Breast epithelium (tissue), 4 donors: ENCODE results near the gene ZNF423. TPM values are rescaled to one million over a fixed set of nuclear protein-coding genes. Genes with fewer than 3 reads are reported as not detected.

Experiments used
- DNase-seq, 2 donors: peaks; one replicate each; pipeline ENCODE4 v3.0.0-alpha.2; 2019; ENCODE audit warnings: low spot score in 2 of 2
- H3K27ac ChIP-seq, 2 donors: fragments of 200-600 bp; sonication (generic) in 1 of 2; one replicate each; pipeline ENCODE4 v1.5.1; 2016 to 2019; ENCODE audit warnings: mild to moderate bottlenecking in 1 of 2
- H3K27me3 ChIP-seq, 2 donors: fragments of 200-600 bp; sonication (generic) in 1 of 2; one replicate each; pipeline versions ENCODE4 v1.5.1 to v1.6.0; 2017 to 2019; ENCODE audit warnings: control low read depth in 1 of 2, mild to moderate bottlenecking in 1 of 2
- H3K36me3 ChIP-seq: fragments of 200-600 bp; one replicate; pipeline ENCODE4 v1.5.1; 2019
- H3K4me1 ChIP-seq, 2 donors: fragments of 200-600 bp; sonication (generic); one replicate each; pipeline ENCODE4 v1.5.1; 2016 to 2019; ENCODE audit warnings: control low read depth in 1 of 2
- H3K4me3 ChIP-seq, 3 donors: fragments of 200-600 bp; sonication (generic); 1 replicate in 2 of 3; 2 replicates in 1 of 3; pipeline ENCODE4 v1.5.1; 2016 to 2019; ENCODE audit warnings: mild to moderate bottlenecking in 3 of 3, moderate library complexity in 2 of 3
- H3K9me3 ChIP-seq, 2 donors: fragments of 200-600 bp; sonication (generic) in 1 of 2; one replicate each; pipeline ENCODE4 v1.5.1; 2016 to 2019; ENCODE audit warnings: control low read depth in 1 of 2
- POLR2A ChIP-seq: fragments of 450-650 bp; IDR thresholded peaks from one replicate; pipeline ENCODE4 v1.6.1; 2016; ENCODE audit warnings: antibody characterized with exemption, mild to moderate bottlenecking, moderate library complexity
- POLR2AphosphoS5 ChIP-seq, 3 donors: sonication (generic); formaldehyde crosslinking; IDR thresholded peaks; one replicate each; pipeline ENCODE4 v1.6.1; 2017; ENCODE audit warnings: antibody characterized with exemption in 3 of 3
- intact Hi-C: fragments of 100-400 bp; cut with DNase I; formaldehyde crosslinking; loops from one replicate; pipeline ENCODE4 v1.15.1; 2023; ENCODE audit warnings: low total_unique reads
- total RNA-seq, 3 donors: library from RNA; depleted of rRNA; stranded (reverse); fragments of >200 nt; gene quantifications; one replicate each; pipeline ENCODE4 v1.1.0, GENCODE V29; 2016
- TF ChIP-seq, protein P1 (sequence below), 3 donors: fragments of 450-650 bp; IDR thresholded peaks; one replicate each; pipeline ENCODE4 v1.5.1; 2016 to 2017; ENCODE audit warnings: antibody characterized with exemption in 3 of 3, mild to moderate bottlenecking in 3 of 3, moderate library complexity in 3 of 3

ZNF423 gene
- total RNA-seq, 3 donors from 2014 or later, result 4.7 to 8.0 (median 5.9) TPM

DNA sequence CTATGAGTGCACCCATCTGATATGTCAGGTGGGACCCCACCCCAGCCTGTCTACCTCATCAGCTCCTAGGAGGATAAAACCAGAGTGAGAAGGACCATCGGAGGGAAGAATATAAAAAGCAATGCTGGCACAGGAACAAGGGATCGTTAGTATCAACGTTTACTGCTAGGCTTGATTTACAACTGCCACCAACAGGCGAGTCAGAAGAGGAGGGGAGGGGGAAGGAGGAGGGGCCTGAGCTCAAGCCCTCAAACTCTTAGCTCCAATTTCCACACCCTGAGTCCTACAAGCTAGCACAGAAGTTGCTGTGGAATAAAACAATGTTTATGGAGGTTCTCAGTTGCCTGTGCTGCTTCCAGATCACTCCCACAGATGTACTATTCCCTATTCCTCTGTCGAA is 247.8 kb downstream of the ZNF423 start:
- TF ChIP-seq, protein P1, sequence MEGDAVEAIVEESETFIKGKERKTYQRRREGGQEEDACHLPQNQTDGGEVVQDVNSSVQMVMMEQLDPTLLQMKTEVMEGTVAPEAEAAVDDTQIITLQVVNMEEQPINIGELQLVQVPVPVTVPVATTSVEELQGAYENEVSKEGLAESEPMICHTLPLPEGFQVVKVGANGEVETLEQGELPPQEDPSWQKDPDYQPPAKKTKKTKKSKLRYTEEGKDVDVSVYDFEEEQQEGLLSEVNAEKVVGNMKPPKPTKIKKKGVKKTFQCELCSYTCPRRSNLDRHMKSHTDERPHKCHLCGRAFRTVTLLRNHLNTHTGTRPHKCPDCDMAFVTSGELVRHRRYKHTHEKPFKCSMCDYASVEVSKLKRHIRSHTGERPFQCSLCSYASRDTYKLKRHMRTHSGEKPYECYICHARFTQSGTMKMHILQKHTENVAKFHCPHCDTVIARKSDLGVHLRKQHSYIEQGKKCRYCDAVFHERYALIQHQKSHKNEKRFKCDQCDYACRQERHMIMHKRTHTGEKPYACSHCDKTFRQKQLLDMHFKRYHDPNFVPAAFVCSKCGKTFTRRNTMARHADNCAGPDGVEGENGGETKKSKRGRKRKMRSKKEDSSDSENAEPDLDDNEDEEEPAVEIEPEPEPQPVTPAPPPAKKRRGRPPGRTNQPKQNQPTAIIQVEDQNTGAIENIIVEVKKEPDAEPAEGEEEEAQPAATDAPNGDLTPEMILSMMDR (IDR thresholded peaks at IDR 0.05), result no peak
- TF ChIP-seq POLR2AphosphoS5 (IDR thresholded peaks at IDR 0.05) (no peak), POLR2A (no peak)
- no peak overlapping the region for H3K4me3 ChIP-seq
- H3K27ac ChIP-seq, result no peak overlapping the region
- H3K9me3 ChIP-seq, result no peaks in the 10 kb centered on the region
- intact Hi-C loops, result no loop called here
- no peak for DNase-seq
- no peaks in the 10 kb centered on the region for H3K4me1 ChIP-seq
- H3K36me3 ChIP-seq, result no peaks in the 10 kb centered on the region
- H3K27me3 ChIP-seq, result no peaks in the 10 kb centered on the region

DNA sequence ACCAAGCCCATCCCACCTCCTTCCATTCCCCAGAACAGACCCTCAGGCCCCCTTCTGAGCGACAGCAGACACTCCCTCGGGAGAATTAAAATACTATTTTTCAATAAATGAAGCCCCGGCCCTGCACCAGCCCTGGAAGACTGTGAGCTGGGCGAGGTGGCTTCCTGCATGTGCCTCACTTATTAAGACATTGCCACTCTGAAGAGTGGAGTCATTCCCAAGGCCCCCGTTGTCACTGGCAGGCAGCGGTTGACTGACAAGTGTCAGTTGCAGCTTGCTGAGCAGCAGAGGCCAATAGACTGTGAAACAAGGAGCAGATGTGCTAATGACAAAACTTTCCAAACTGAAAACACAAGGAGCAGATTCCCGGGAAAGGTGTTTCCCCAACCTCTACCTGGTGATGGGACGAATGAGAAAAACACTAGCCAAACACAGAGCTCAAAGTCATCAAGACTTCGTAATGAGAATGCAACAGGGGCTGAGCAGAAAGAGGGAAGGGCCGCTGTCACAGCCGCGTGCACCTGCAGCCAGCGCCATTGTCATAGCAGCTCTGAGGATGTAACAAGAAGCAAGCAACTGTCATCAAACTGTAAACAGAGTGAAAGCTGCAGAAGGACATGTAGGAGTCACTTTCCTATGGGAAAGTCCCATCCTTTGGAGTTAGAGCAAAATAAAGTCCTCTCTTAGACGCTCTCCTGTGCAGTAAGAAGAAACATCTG is 250.2 kb downstream of the ZNF423 start:
- Histone ChIP-seq H3K4me3 (no peak overlapping the region), H3K9me3 (no peaks in the 10 kb centered on the region), H3K36me3 (no peaks in the 10 kb centered on the region), H3K27me3 (no peaks in the 10 kb centered on the region), H3K4me1 (no peaks in the 10 kb centered on the region), H3K27ac (no peak overlapping the region)
- DNase-seq, result no peak
- intact Hi-C loops, result no loop called here
- TF ChIP-seq POLR2A, result no peak
- no peak for TF ChIP-seq POLR2AphosphoS5 (IDR thresholded peaks at IDR 0.05)
- TF ChIP-seq, protein P1 (IDR thresholded peaks at IDR 0.05), result no peak

DNA sequence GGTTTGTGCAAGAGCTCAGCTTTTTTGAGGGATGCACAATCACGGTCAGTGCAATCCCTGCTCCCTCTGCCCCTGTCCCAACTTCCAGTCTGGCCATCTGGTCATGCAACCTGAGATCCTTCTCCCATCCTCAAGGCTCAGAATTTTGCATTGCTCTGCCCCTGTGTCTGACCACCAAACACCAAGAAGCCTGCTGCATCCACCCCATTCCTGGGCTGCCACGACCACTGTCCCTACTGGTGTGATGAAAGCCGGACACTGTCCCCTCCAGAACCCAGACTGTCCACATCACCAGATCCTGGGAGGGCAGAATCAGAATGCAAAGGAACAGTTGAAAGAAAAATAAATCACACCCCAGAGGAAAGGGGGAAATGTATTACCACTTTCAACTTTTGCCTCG is 251.3 kb downstream of the ZNF423 start:
- Histone ChIP-seq H3K27ac (no peak overlapping the region), H3K4me1 (no peaks in the 10 kb centered on the region), H3K4me3 (no peak overlapping the region), H3K27me3 (no peaks in the 10 kb centered on the region), H3K36me3 (no peaks in the 10 kb centered on the region), H3K9me3 (no peaks in the 10 kb centered on the region)
- intact Hi-C loops, result no loop called here
- no peak for DNase-seq
- no peak for TF ChIP-seq POLR2A

DNA sequence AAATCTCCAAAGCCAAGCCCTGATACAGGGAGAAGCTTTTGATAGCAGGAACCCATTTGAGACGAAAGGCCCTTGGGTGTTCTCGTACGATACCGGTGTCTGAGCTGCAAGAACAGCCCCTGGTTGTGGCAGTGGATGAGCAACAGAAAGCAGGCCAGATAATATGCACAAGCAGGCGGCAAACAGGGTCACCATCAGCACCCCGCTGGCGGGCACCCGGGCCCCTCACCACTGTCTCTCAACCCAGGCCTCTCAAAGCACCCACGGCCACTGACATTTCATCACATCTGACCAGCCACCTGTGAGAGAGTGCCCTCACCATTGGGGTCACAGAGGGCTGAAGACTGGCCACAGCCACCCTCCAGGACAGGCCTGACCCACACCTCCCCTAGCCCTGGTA is 252.0 kb downstream of the ZNF423 start:
- H3K27ac ChIP-seq, result no peak overlapping the region
- TF ChIP-seq, protein P1 (IDR thresholded peaks at IDR 0.05), result no peak
- H3K9me3 ChIP-seq, result no peaks in the 10 kb centered on the region
- H3K27me3 ChIP-seq, result no peaks in the 10 kb centered on the region
- H3K4me3 ChIP-seq, result no peak overlapping the region
- intact Hi-C loops, result no loop called here
- DNase-seq, result no peak
- H3K36me3 ChIP-seq, result no peaks in the 10 kb centered on the region
- H3K4me1 ChIP-seq, result no peaks in the 10 kb centered on the region

DNA sequence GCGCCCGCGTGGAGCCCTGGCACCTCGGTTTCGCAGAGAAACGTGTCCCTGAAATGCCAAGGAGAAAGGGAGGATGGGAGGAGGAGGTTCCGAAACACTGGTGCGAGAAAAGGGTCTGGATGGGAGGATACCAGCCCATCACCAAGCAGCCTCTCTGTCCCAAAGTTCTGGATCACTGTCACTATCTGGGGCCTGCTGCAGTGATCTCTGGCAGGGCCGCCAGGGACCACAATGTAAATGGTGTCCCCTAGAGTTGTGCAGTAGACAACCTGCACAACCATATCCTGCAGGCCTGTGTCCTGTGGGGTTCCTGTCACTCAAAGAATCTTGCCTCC is 253.0 kb downstream of the ZNF423 start:
- Histone ChIP-seq H3K27me3 (no peaks in the 10 kb centered on the region), H3K36me3 (no peaks in the 10 kb centered on the region), H3K4me1 (no peaks in the 10 kb centered on the region), H3K27ac (no peak overlapping the region), H3K4me3 (no peak overlapping the region), H3K9me3 (no peaks in the 10 kb centered on the region)
- no peak for TF ChIP-seq POLR2AphosphoS5 (IDR thresholded peaks at IDR 0.05)
- TF ChIP-seq POLR2A, result no peak
- TF ChIP-seq, protein P1 (IDR thresholded peaks at IDR 0.05), result no peak
- intact Hi-C loops, result no loop called here
- no peak for DNase-seq
